Neural progenitor cell (in vitro differentiated cells): ENCODE measurements around the gene FBXL13. TPM values are rescaled to one million over a fixed set of nuclear protein-coding genes. Genes with fewer than 3 reads are reported as not detected.

Experiments
- DNase-seq: peaks from one replicate; pipeline ENCODE4 v3.0.0-alpha.2; 2016; ENCODE audit warnings: low spot score
- H2AFZ ChIP-seq: fragments of 200-600 bp; sonication (generic); replicated peaks from 2 replicates; pipeline ENCODE4 v1.6.1; 2016; ENCODE audit warnings: antibody characterized with exemption
- H3F3A ChIP-seq: fragments of 200-600 bp; sonication (generic); 2 replicates; pipeline ENCODE4 v1.6.1; 2016; ENCODE audit warnings: antibody characterized with exemption, low read depth
- H3K27ac ChIP-seq: fragments of 200-600 bp; sonication (generic); 2 replicates; pipeline ENCODE4 v1.5.1; 2016; ENCODE audit warnings: mild to moderate bottlenecking
- H3K27me3 ChIP-seq: fragments of 200-600 bp; sonication (generic); 2 replicates; pipeline ENCODE4 v1.6.1; 2016; ENCODE audit warnings: mild to moderate bottlenecking, moderate library complexity
- H3K36me3 ChIP-seq: fragments of 200-600 bp; sonication (generic); 2 replicates; pipeline ENCODE4 v1.5.1; 2016
- H3K4me1 ChIP-seq: fragments of 200-600 bp; sonication (generic); 2 replicates; pipeline ENCODE4 v1.6.1; 2016; ENCODE audit warnings: mixed run types
- H3K4me2 ChIP-seq: fragments of 200-600 bp; sonication (generic); 2 replicates; pipeline ENCODE4 v1.6.1; 2016
- H3K4me3 ChIP-seq: fragments of 200-600 bp; sonication (generic); 2 replicates; pipeline ENCODE4 v1.5.1; 2016
- H3K79me2 ChIP-seq: fragments of 200-600 bp; sonication (generic); 2 replicates; pipeline ENCODE4 v1.6.1; 2016; ENCODE audit warnings: low read depth
- H3K9ac ChIP-seq: fragments of 200-600 bp; sonication (generic); 2 replicates; pipeline ENCODE4 v1.6.1; 2016
- H3K9me3 ChIP-seq: fragments of 200-600 bp; sonication (generic); 2 replicates; pipeline ENCODE4 v1.5.1; 2016; ENCODE audit warnings: low read depth
- H4K20me1 ChIP-seq: fragments of 200-600 bp; sonication (generic); 2 replicates; pipeline ENCODE4 v1.6.1; 2016; ENCODE audit warnings: low read depth
- H3K27ac Mint-ChIP-seq: 3 replicates; pipeline ENCODE4 v1.8.0; 2021; ENCODE audit warnings: mixed read lengths
- H3K27me3 Mint-ChIP-seq: 2 replicates; pipeline ENCODE4 v1.8.0; 2022; ENCODE audit warnings: low read depth, mild to moderate bottlenecking, inconsistent platforms, moderate library complexity, mixed read lengths; ENCODE audit not compliant: insufficient read depth
- H3K36me3 Mint-ChIP-seq: 3 replicates; pipeline ENCODE4 v1.8.0; 2021; ENCODE audit warnings: mixed read lengths
- H3K4me1 Mint-ChIP-seq: 3 replicates; pipeline ENCODE4 v1.8.0; 2021; ENCODE audit warnings: mixed read lengths
- H3K4me3 Mint-ChIP-seq: 3 replicates; pipeline ENCODE4 v1.8.0; 2021; ENCODE audit warnings: mild to moderate bottlenecking, moderate library complexity, mixed read lengths
- H3K9me3 Mint-ChIP-seq: 3 replicates; pipeline ENCODE4 v1.8.0; 2020; ENCODE audit warnings: mixed read lengths
- CTCF ChIP-seq: fragments of 200-600 bp; sonication (generic); IDR thresholded peaks from 2 replicates; pipeline ENCODE4 v1.5.1; 2017; ENCODE audit warnings: antibody characterized with exemption, mild to moderate bottlenecking
- EZH2 ChIP-seq: fragments of 200-600 bp; sonication (generic); IDR thresholded peaks from 2 replicates; pipeline ENCODE4 v1.6.1; 2017; ENCODE audit warnings: antibody characterized with exemption, mild to moderate bottlenecking, moderate library complexity
- EZH2phosphoT487 ChIP-seq: fragments of 200-600 bp; sonication (generic); IDR thresholded peaks from 2 replicates; pipeline ENCODE4 v1.6.1; 2017; ENCODE audit warnings: antibody characterized with exemption
- total RNA-seq: library from RNA; depleted of rRNA; stranded (reverse); fragments of >200 nt; gene quantifications from 2 replicates; pipeline ENCODE4 v1.2.3, GENCODE V29; 2015; ENCODE audit warnings: low replicate concordance

The FBXL13 gene
- total RNA-seq, 1 donor from 2014 or later: 8.2 TPM

- Histone ChIP-seq H3K79me2 (no peaks in the 10 kb centered on the region), H3K36me3 (no peaks in the 10 kb centered on the region), H3K4me3 (no peak overlapping the region), H3K27ac (no peak overlapping the region), H3K27me3 (no peaks in the 10 kb centered on the region), H3K9ac (no peak overlapping the region), H3K4me1 (no peaks in the 10 kb centered on the region), H2AFZ (no peak overlapping the region), H4K20me1 (no peaks in the 10 kb centered on the region), H3F3A (no peaks in the 10 kb centered on the region), H3K9me3 (no peaks in the 10 kb centered on the region), H3K4me2 (no peak overlapping the region)
- no peak for DNase-seq
- no peaks in the 10 kb centered on the region for H3K4me1 Mint-ChIP-seq
- H3K27me3 Mint-ChIP-seq: peaks cover 2% of the 10 kb centered on the region
- H3K9me3 Mint-ChIP-seq: no peaks in the 10 kb centered on the region
- H3K4me3 Mint-ChIP-seq: no peak overlapping the region
- H3K36me3 Mint-ChIP-seq: no peaks in the 10 kb centered on the region
- H3K27ac Mint-ChIP-seq: no peak overlapping the region
- TF ChIP-seq EZH2phosphoT487 (no peak), CTCF (no peak), EZH2 (no peak)
These were observed 80.0 kb downstream of the FBXL13 start for GRCh38 chr7:102994567-102994966.

- Histone ChIP-seq H3K4me3 (no peak overlapping the region), H4K20me1 (no peaks in the 10 kb centered on the region), H3K4me1 (no peaks in the 10 kb centered on the region), H3K36me3 (no peaks in the 10 kb centered on the region), H3K27ac (no peak overlapping the region), H3K9ac (no peak overlapping the region), H3F3A (no peaks in the 10 kb centered on the region), H3K9me3 (no peaks in the 10 kb centered on the region), H3K4me2 (no peak overlapping the region), H3K27me3 (no peaks in the 10 kb centered on the region), H3K79me2 (no peaks in the 10 kb centered on the region), H2AFZ (no peak overlapping the region)
- no peak overlapping the region for H3K4me3 Mint-ChIP-seq
- TF ChIP-seq EZH2 (no peak), CTCF (no peak), EZH2phosphoT487 (no peak)
- H3K27ac Mint-ChIP-seq: no peak overlapping the region
- no peaks in the 10 kb centered on the region for H3K4me1 Mint-ChIP-seq
- no peak for DNase-seq
- H3K27me3 Mint-ChIP-seq: peaks cover 2% of the 10 kb centered on the region
- H3K9me3 Mint-ChIP-seq: no peaks in the 10 kb centered on the region
- H3K36me3 Mint-ChIP-seq: no peaks in the 10 kb centered on the region
These were observed 80.9 kb downstream of the FBXL13 start for GRCh38 chr7:102993718-102994029.

GRCh38 chr7:102992938-102993717 is 81.5 kb downstream of the FBXL13 start:
- TF ChIP-seq CTCF (no peak), EZH2phosphoT487 (no peak), EZH2 (no peak)
- Histone ChIP-seq H3K4me1 (no peaks in the 10 kb centered on the region), H2AFZ (no peak overlapping the region), H3K4me2 (no peak overlapping the region), H4K20me1 (no peaks in the 10 kb centered on the region), H3K4me3 (no peak overlapping the region), H3K79me2 (no peaks in the 10 kb centered on the region), H3K36me3 (no peaks in the 10 kb centered on the region), H3K9ac (no peak overlapping the region), H3F3A (no peaks in the 10 kb centered on the region), H3K27me3 (no peaks in the 10 kb centered on the region), H3K27ac (no peak overlapping the region), H3K9me3 (no peaks in the 10 kb centered on the region)
- Mint-ChIP-seq H3K9me3 (no peaks in the 10 kb centered on the region), H3K4me1 (no peaks in the 10 kb centered on the region), H3K27ac (no peak overlapping the region), H3K27me3 (peaks cover 2% of the 10 kb centered on the region), H3K4me3 (no peak overlapping the region), H3K36me3 (no peaks in the 10 kb centered on the region)
- DNase-seq: no peak
